Measurements from ENCODE around the gene NRDC. TPM values are rescaled to one million over a fixed set of nuclear protein-coding genes. Genes with fewer than 3 reads are reported as not detected.

The NRDC gene
- total RNA-seq, 1 donor from 2014 or later = 94.3 TPM

DNA sequence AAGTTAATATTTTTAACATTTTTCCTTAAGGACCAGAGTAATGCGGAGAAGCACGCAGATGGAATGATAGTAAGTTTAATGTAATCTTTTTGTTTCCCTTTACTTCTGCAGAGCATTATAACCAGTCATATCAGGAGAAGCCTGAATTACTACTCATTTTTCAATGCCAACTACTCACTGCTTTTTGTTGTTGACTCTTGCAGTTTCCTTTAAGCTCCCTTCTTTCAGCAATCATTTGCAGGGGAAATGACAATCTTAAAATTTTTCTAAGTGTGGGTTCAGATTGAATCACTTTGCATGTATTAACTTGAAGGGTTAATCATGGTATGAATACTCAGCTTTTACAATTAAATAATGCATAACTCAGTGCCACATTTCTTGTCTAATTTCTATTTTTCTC, 122.2 kb downstream of the NRDC start:
- Histone ChIP-seq H3K36me3 (peaks cover 0 to 10% of the 10 kb centered on the region in 2 donors), H3K27me3 (no peaks in the 10 kb centered on the region), H3K4me3 (no peak overlapping the region), H3K27ac (no peak overlapping the region), H3K9me3 (no peaks in the 10 kb centered on the region), H3K4me1 (no peaks in the 10 kb centered on the region)
- TF ChIP-seq POLR2A (IDR thresholded peaks at IDR 0.05) = no peak
- TF ChIP-seq, protein P1, sequence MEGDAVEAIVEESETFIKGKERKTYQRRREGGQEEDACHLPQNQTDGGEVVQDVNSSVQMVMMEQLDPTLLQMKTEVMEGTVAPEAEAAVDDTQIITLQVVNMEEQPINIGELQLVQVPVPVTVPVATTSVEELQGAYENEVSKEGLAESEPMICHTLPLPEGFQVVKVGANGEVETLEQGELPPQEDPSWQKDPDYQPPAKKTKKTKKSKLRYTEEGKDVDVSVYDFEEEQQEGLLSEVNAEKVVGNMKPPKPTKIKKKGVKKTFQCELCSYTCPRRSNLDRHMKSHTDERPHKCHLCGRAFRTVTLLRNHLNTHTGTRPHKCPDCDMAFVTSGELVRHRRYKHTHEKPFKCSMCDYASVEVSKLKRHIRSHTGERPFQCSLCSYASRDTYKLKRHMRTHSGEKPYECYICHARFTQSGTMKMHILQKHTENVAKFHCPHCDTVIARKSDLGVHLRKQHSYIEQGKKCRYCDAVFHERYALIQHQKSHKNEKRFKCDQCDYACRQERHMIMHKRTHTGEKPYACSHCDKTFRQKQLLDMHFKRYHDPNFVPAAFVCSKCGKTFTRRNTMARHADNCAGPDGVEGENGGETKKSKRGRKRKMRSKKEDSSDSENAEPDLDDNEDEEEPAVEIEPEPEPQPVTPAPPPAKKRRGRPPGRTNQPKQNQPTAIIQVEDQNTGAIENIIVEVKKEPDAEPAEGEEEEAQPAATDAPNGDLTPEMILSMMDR (IDR thresholded peaks at IDR 0.05) = no peak
- no peak for TF ChIP-seq POLR2AphosphoS5 (IDR thresholded peaks at IDR 0.05; ENCODE audit: insufficient read depth in 1 of 2, low read depth in 1 of 2)
- intact Hi-C loops (cut with DNase I) = no loop called here
- DNase-seq (ENCODE audit: extremely low spot score in 2 of 2) = no peak

DNA sequence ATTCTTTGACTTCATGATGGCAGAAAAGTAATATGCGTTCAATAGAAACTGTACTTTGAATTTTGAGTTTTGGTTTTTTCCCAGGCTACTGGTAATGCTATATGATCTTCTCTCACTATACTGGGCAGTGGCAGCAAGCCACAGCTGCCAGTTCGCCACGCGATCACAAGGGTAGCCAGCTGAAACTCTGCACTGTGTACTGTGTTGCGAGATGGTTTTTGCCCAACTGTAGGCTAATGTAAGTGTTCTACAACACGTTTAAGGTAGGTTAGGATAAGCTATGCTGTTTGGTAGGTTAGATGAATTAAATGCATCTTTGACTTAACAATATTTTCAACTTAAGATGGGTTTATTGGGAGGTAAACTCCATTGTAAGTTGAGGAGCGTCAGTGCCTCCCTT, 123.1 kb downstream of the NRDC start:
- H3K9me3 ChIP-seq = no peaks in the 10 kb centered on the region
- H3K4me3 ChIP-seq = no peak overlapping the region
- intact Hi-C loops (cut with DNase I) = no loop called here
- TF ChIP-seq POLR2A (IDR thresholded peaks at IDR 0.05) (no peak), POLR2AphosphoS5 (IDR thresholded peaks at IDR 0.05; ENCODE audit: insufficient read depth in 1 of 2, low read depth in 1 of 2) (no peak)
- TF ChIP-seq, protein P1 (IDR thresholded peaks at IDR 0.05) = no peak
- peaks cover 0 to 10% of the 10 kb centered on the region in 2 donors for H3K36me3 ChIP-seq
- H3K27me3 ChIP-seq = no peaks in the 10 kb centered on the region
- no peak overlapping the region for H3K27ac ChIP-seq
- no peak for DNase-seq (ENCODE audit: extremely low spot score in 2 of 2)
- no peaks in the 10 kb centered on the region for H3K4me1 ChIP-seq

DNA sequence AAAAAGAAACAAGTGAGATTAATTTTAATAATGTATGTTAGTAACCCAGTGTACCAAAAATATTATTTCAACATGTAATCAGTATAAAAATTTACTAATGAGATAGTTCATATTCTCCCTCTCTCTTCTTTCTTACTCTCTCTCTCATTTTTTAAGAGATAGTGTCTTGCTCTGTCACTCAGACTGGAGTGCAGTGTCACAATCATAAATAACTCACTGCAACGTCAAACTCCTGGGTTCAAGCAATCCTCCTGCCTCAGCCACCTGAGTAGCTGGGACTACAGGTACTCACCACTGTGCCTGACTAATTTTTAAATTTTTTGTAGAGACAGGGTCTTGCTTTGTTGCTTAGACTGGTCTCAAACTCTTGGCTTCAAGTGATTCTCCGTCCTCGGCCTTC, 123.9 kb downstream of the NRDC start:
- intact Hi-C loops (cut with DNase I) = no loop called here
- Histone ChIP-seq H3K36me3 (peaks cover 0 to 10% of the 10 kb centered on the region in 2 donors), H3K27me3 (no peaks in the 10 kb centered on the region)

DNA sequence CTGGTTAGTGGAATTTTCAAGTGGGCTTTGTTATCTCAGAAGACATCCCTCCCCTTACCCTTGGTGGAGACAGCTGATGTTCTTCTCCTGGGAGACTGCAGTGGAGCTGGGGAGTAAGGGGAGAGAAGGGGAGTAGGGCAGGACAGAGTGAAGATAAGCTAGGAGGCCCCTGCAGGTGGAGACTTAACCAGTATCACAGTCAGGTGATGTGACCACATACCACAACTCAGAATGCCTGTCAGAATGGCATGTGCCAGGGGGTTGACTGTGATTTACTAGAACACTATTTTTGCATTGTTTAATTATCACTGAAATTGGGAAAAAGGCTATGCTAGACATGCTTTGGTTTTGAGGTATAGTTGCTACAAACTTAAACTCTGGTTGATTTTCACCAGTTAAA, 124.6 kb downstream of the NRDC start:
- peaks cover 0 to 14% of the 10 kb centered on the region in 2 donors for H3K36me3 ChIP-seq
- H3K27me3 ChIP-seq = no peaks in the 10 kb centered on the region
- no peaks in the 10 kb centered on the region for H3K9me3 ChIP-seq
- no peak overlapping the region for H3K27ac ChIP-seq
- no peak for DNase-seq (ENCODE audit: extremely low spot score in 2 of 2)
- intact Hi-C loops (cut with DNase I) = no loop called here
- H3K4me1 ChIP-seq = no peaks in the 10 kb centered on the region
- TF ChIP-seq POLR2A (IDR thresholded peaks at IDR 0.05) (no peak), POLR2AphosphoS5 (IDR thresholded peaks at IDR 0.05; ENCODE audit: insufficient read depth in 1 of 2, low read depth in 1 of 2) (no peak)
- TF ChIP-seq, protein P1 (IDR thresholded peaks at IDR 0.05) = no peak
- H3K4me3 ChIP-seq = no peak overlapping the region

More for the DNA sequence above, 123.9 kb downstream of the NRDC start:
- no peak overlapping the region for H3K4me3 ChIP-seq
- no peaks in the 10 kb centered on the region for H3K4me1 ChIP-seq
- no peak for DNase-seq (ENCODE audit: extremely low spot score in 2 of 2)
- TF ChIP-seq POLR2A (IDR thresholded peaks at IDR 0.05) (no peak), POLR2AphosphoS5 (IDR thresholded peaks at IDR 0.05; ENCODE audit: insufficient read depth in 1 of 2, low read depth in 1 of 2) (no peak)
- TF ChIP-seq, protein P1 (IDR thresholded peaks at IDR 0.05) = no peak
- no peaks in the 10 kb centered on the region for H3K9me3 ChIP-seq
- H3K27ac ChIP-seq = no peak overlapping the region

DNA sequence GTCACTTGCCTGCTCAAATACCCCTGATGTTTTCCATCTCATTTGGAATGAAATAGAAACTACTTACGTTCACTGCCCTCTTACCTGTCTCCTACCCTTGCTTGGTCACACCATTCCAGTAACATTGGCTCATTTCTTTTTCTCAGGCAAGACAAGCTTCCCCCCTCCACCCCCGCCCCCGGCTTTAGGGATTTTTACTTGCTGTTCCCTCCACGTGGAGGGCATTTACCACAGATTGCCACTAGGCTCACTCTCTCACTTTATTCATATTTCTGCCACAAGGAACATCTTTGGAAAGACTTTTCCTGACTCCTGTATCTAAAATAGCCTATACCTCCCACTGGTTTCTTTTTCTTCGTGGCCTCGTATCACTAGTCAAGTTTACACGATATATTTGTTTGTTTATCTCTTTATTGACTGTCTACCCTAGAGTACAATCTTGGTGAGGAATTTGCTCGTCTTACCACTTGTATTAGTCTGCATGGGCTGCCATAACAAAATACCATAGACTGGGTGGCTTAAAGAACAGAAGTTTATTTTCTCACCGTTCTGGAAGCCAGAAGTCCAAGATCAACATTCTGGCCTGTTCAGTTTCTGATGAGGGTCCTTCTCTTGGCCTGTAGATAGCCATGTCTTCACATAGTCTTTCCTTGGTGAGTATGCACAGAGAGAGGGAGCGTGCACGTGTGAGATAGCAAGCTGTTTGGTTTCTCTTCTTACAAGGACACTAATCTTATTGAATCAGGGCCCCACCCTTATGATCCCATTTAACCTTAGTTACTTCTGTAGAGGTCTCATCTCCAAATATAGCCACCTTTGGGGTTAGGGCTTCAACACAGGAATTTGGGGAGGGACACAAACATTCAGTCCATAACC, 126.2 kb downstream of the NRDC start:
- no peak for DNase-seq (ENCODE audit: extremely low spot score in 2 of 2)
- intact Hi-C loops (cut with DNase I) = no loop called here
- Histone ChIP-seq H3K27ac (no peak overlapping the region), H3K27me3 (no peaks in the 10 kb centered on the region), H3K4me3 (no peak overlapping the region), H3K4me1 (no peaks in the 10 kb centered on the region), H3K36me3 (peaks cover 0 to 18% of the 10 kb centered on the region in 2 donors), H3K9me3 (no peaks in the 10 kb centered on the region)
- TF ChIP-seq, protein P1 (IDR thresholded peaks at IDR 0.05) = no peak
- TF ChIP-seq POLR2AphosphoS5 (IDR thresholded peaks at IDR 0.05; ENCODE audit: insufficient read depth in 1 of 2, low read depth in 1 of 2) (no peak), POLR2A (IDR thresholded peaks at IDR 0.05) (no peak)

Measured in vagina (tissue), 2 donors.